ENCODE data around the gene HCRTR1. TPM values are rescaled to one million over a fixed set of nuclear protein-coding genes. Genes with fewer than 3 reads are reported as not detected.

Gene HCRTR1
- total RNA-seq, 1 donor from 2014 or later, result not detected

DNA sequence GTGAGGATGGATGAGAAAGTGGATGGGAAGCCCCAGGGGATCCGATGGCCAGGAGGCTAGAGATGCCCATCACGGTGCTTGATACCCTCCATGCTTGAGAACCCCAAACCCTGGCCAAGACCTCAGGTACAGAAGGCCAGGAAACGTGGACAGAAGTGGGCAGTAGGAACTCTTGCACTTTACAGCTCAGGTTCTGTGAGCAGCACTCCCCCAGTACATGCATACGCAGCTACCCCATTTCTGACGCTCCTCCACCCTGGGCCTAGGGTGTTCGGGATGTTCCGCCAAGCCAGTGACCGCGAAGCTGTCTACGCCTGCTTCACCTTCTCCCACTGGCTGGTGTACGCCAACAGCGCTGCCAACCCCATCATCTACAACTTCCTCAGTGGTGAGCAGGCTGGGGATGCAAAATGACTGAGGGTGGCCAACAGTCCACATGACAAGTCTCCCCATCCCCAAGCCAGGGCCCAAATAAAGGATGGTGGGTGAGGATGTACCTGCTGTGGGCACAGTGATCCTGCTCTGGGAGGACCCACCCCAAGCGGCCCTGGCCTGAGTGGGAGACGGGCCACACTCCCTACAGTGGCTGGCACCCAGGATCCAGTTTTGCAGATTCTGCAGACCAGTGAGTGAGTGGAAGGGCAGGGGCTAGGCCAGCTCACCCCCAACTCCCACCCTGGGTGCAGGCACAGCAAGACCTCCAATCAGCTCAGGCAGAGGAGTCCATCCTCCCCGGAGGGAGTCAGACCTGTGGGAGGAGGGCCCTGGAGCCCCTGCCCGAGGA lies 7.4 kb downstream of the HCRTR1 start:
- no peaks in the 10 kb centered on the region for H3K4me1 Mint-ChIP-seq (ENCODE audit: low read depth)
- no peak overlapping the region for H3K4me3 Mint-ChIP-seq (ENCODE audit: low read depth)
- H3K27me3 Mint-ChIP-seq, result no peaks in the 10 kb centered on the region
- H3K27ac Mint-ChIP-seq, result no peak overlapping the region
- H3K9me3 Mint-ChIP-seq (ENCODE audit: low read depth), result no peaks in the 10 kb centered on the region
- DNase-seq (ENCODE audit: low spot score, unreplicated experiment), result no peak
- H3K36me3 Mint-ChIP-seq (ENCODE audit: insufficient read depth), result peaks cover 4% of the 10 kb centered on the region
- no peak for TF ChIP-seq CTCF (IDR thresholded peaks at IDR 0.05; ENCODE audit: unreplicated experiment)

DNA sequence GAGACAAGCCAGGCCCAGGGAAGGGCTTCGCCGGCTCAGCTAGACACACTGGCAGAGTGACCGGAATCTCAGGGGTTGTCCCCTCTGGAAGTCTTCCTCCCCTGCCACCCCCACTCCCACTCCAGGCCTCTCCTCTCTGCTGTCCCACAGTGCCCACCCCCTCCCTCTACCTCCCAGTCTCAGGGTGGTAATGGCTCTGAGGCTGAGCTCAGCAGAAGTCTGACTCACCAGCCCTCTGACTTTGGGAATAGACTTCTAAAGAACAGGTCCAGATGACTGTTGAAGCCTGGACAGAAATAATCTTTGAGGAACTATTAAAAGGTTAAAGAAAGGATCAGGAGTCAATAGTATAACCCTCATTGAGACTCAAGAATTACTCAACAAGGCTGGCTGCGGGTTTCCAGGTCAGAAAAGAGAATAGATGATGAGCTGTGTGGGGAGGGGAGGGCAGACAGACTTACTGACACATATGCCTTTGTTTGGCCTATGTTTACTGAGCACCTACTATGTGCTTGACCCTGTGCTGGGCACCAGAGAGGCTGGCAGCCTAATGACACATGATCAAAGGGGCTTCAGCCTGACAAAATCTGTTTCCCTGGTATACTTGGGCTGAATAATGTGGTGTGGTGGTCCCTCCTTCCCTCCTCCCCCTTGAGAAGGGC lies 8.2 kb downstream of the HCRTR1 start:
- no peaks in the 10 kb centered on the region for H3K9me3 Mint-ChIP-seq (ENCODE audit: low read depth)
- no peak overlapping the region for H3K4me3 Mint-ChIP-seq (ENCODE audit: low read depth)
- DNase-seq (ENCODE audit: low spot score, unreplicated experiment), result no peak
- no peaks in the 10 kb centered on the region for H3K27me3 Mint-ChIP-seq
- H3K4me1 Mint-ChIP-seq (ENCODE audit: low read depth), result no peaks in the 10 kb centered on the region
- H3K36me3 Mint-ChIP-seq (ENCODE audit: insufficient read depth), result peaks cover 6% of the 10 kb centered on the region
- H3K27ac Mint-ChIP-seq, result no peak overlapping the region
- no peak for TF ChIP-seq CTCF (IDR thresholded peaks at IDR 0.05; ENCODE audit: unreplicated experiment)

- H3K9me3 Mint-ChIP-seq (ENCODE audit: low read depth), result no peaks in the 10 kb centered on the region
- no peak for DNase-seq (ENCODE audit: low spot score, unreplicated experiment)
- H3K27me3 Mint-ChIP-seq, result no peaks in the 10 kb centered on the region
- H3K4me3 Mint-ChIP-seq (ENCODE audit: low read depth), result no peak overlapping the region
- no peak for TF ChIP-seq CTCF (IDR thresholded peaks at IDR 0.05; ENCODE audit: unreplicated experiment)
- H3K4me1 Mint-ChIP-seq (ENCODE audit: low read depth), result no peaks in the 10 kb centered on the region
- no peak overlapping the region for H3K27ac Mint-ChIP-seq
- H3K36me3 Mint-ChIP-seq (ENCODE audit: insufficient read depth), result peaks cover 6% of the 10 kb centered on the region
Measured at GRCh38 chr1:31626223-31627207, 9.0 kb downstream of the HCRTR1 start.

- H3K27me3 Mint-ChIP-seq, result no peaks in the 10 kb centered on the region
- TF ChIP-seq CTCF (IDR thresholded peaks at IDR 0.05; ENCODE audit: unreplicated experiment), result no peak
- H3K36me3 Mint-ChIP-seq (ENCODE audit: insufficient read depth), result peaks cover 6% of the 10 kb centered on the region
- no peak for DNase-seq (ENCODE audit: low spot score, unreplicated experiment)
- no peaks in the 10 kb centered on the region for H3K9me3 Mint-ChIP-seq (ENCODE audit: low read depth)
- H3K4me3 Mint-ChIP-seq (ENCODE audit: low read depth), result no peak overlapping the region
- H3K27ac Mint-ChIP-seq, result no peak overlapping the region
- H3K4me1 Mint-ChIP-seq (ENCODE audit: low read depth), result no peaks in the 10 kb centered on the region
Measured at GRCh38 chr1:31627301-31627929, 9.9 kb downstream of the HCRTR1 start.
